A673 (cell line): ENCODE results near the gene SRM. TPM values are rescaled to one million over a fixed set of nuclear protein-coding genes. Genes with fewer than 3 reads are reported as not detected.

ENCODE experiments used
- BruUV-seq: library from RNA; stranded (reverse); fragments of 400-500 nt; replicated peaks from 2 replicates; lab custom pipeline; 2021; lab: Mats Ljungman, UMichigan
- CTCF ChIA-PET: fragments of 300-600 bp; sonication (Branson Sonifier 250); formaldehyde crosslinking; loops from one replicate; lab custom pipeline; 2022; ENCODE audit warnings: antibody characterized with exemption; lab: Charles Lee
- POLR2A ChIA-PET: fragments of 300-600 bp; sonication (Branson Sonifier 250); formaldehyde crosslinking; loops from one replicate; lab custom pipeline; 2022; ENCODE audit warnings: antibody characterized with exemption; ENCODE audit not compliant: low non-redundant PET; lab: Charles Lee
- DNase-seq: peaks from one replicate; pipeline ENCODE4 v3.0.0-alpha.2; 2015; ENCODE audit warnings: low spot score
- H3K27ac ChIP-seq: fragments of 200-600 bp; sonication (generic); 2 replicates; pipeline ENCODE4 v1.5.1; 2016; ENCODE audit warnings: mixed run types, low read depth, mild to moderate bottlenecking, mixed read lengths, antibody characterized with exemption, low read length; ENCODE audit not compliant: poor library complexity, severe bottlenecking
- H3K27me3 ChIP-seq: fragments of 200-600 bp; sonication (generic); replicated peaks from 2 replicates; pipeline ENCODE4 v1.6.1; 2017; ENCODE audit warnings: mixed run types, low read depth, mild to moderate bottlenecking, mixed read lengths, antibody characterized with exemption, low read length; ENCODE audit not compliant: insufficient read depth, poor library complexity
- H3K36me3 ChIP-seq: fragments of 200-600 bp; sonication (generic); 2 replicates; pipeline ENCODE4 v1.6.1; 2016; ENCODE audit warnings: mixed run types, mild to moderate bottlenecking, mixed read lengths, antibody characterized with exemption, low read length; ENCODE audit not compliant: insufficient read depth, poor library complexity, severe bottlenecking
- H3K4me1 ChIP-seq: fragments of 200-600 bp; sonication (generic); 2 replicates; pipeline ENCODE4 v1.6.1; 2017; ENCODE audit warnings: mixed run types, mild to moderate bottlenecking, mixed read lengths, antibody characterized with exemption, low read length; ENCODE audit not compliant: insufficient read depth, poor library complexity, severe bottlenecking
- H3K4me3 ChIP-seq: fragments of 200-600 bp; sonication (generic); 2 replicates; pipeline ENCODE4 v1.5.1; 2016; ENCODE audit warnings: low read depth, mixed run types, mild to moderate bottlenecking, mixed read lengths, low read length; ENCODE audit not compliant: poor library complexity, severe bottlenecking
- H3K9me3 ChIP-seq: fragments of 200-600 bp; sonication (generic); 2 replicates; pipeline ENCODE4 v1.6.1; 2016; ENCODE audit warnings: mixed run types, low read depth, mild to moderate bottlenecking, mixed read lengths, antibody characterized with exemption, low read length; ENCODE audit not compliant: poor library complexity, severe bottlenecking
- CTCF ChIP-seq: fragments of 300-800, 200-600 bp; sonication (generic); conservative IDR thresholded peaks from 2 replicates; pipeline ENCODE4 v1.5.1; 2017; ENCODE audit warnings: low read depth, mild to moderate bottlenecking, antibody characterized with exemption, low read length, moderate library complexity, mixed read lengths
- EZH2 ChIP-seq: fragments of 200-600 bp; sonication (generic); IDR thresholded peaks from 2 replicates; pipeline ENCODE4 v1.6.1; 2017; ENCODE audit warnings: borderline replicate concordance, low read depth, mild to moderate bottlenecking, mixed read lengths, antibody characterized with exemption, low read length; ENCODE audit not compliant: poor library complexity, severe bottlenecking
- intact Hi-C: fragments of 100-400 bp; cut with micrococcal nuclease; formaldehyde crosslinking; loops from one replicate; pipeline ENCODE4 v1.10.0; 2022; ENCODE audit not compliant: unreplicated experiment
- total RNA-seq: library from RNA; stranded (reverse); gene quantifications from 2 replicates; pipeline ENCODE4 v1.2.3, GENCODE V29; 2021

The SRM gene
- total RNA-seq, 1 experiment from 2014 or later, result 206 TPM

DNA sequence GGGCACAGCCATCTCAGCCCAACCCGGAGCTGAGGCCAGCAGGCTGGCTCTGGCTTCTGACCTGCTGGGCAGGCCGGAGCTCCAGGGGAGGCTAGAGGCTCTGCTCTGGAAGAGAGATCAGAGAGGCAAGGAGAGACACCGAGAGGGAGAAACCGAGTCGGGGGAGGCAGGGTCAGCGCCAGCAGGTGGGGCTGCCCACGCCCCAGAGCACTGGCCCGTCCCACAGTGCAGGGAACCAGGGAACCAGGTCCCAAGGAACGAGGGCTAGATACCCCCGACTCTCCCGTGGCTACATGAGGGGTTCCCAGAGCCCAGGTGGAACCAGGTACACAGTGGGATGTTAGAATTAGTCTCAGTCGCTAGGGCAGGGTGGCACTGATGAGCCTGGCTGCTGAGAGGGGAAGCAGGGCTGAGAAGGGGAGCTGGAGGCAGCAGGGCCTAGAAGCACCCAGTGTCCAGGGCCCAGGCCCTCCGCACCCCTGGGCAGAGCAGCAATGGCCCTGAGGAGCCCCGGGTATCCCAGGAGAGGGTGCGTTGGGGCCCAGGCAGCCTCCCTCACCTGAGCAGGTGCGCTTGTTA lies 14.9 kb downstream of the SRM start:
- no peak overlapping the region for H3K27ac ChIP-seq
- TF ChIP-seq CTCF (no peak), EZH2 (no peak)
- ChIA-PET POLR2A (no interaction called here), CTCF (no interaction called here)
- no peaks in the 10 kb centered on the region for H3K4me1 ChIP-seq
- H3K9me3 ChIP-seq, result no peaks in the 10 kb centered on the region
- intact Hi-C loops, result no loop called here
- DNase-seq, result no peak
- H3K4me3 ChIP-seq, result no peak overlapping the region
- no peaks in the 10 kb centered on the region for H3K27me3 ChIP-seq
- no TSS peak for BruUV-seq
- H3K36me3 ChIP-seq, result no peaks in the 10 kb centered on the region

DNA sequence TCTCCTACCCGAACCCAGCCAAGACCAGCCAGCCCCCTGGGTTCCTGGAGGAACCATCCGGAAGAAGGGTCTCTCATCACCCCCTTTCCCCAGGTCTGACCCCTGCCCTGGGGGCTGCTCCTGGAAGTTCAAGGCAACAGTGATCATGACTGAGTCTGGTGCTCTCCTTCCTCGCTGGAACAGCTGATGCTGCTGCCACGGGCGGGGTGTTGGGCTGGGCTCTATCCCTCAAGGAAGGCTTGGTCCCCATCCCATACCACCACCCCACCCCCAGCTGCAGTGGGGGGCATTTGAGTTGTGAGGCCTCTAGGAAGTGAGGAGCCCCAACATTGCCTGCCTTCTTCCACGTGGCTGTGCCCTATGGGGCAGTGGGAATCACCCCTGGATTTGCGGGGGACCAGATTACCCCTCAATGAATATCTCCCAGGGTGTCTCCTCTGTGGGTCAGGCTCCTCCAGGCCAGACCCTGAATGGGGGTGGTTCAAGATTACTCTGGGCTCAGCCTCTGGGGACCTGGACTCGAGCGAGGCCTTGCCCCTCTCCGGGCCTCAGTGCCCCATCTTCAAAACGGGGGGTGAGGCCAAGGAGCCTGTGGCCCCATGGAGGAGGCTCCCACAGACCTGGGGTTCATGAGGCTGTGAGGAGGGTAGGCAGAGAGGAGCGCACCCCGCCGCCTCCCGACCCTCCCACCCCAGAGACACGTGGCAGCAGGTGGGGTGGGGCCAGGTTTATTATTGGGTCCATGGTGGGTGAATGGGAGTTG lies 15.6 kb downstream of the SRM start:
- BruUV-seq, result no TSS peak
- Histone ChIP-seq H3K36me3 (no peaks in the 10 kb centered on the region), H3K4me1 (no peaks in the 10 kb centered on the region), H3K27ac (no peak overlapping the region), H3K4me3 (no peak overlapping the region), H3K9me3 (no peaks in the 10 kb centered on the region), H3K27me3 (no peaks in the 10 kb centered on the region)
- TF ChIP-seq EZH2, result no peak
- no peak for TF ChIP-seq CTCF
- intact Hi-C loops, result no loop called here
- ChIA-PET CTCF (no interaction called here), POLR2A (no interaction called here)
- no peak for DNase-seq

DNA sequence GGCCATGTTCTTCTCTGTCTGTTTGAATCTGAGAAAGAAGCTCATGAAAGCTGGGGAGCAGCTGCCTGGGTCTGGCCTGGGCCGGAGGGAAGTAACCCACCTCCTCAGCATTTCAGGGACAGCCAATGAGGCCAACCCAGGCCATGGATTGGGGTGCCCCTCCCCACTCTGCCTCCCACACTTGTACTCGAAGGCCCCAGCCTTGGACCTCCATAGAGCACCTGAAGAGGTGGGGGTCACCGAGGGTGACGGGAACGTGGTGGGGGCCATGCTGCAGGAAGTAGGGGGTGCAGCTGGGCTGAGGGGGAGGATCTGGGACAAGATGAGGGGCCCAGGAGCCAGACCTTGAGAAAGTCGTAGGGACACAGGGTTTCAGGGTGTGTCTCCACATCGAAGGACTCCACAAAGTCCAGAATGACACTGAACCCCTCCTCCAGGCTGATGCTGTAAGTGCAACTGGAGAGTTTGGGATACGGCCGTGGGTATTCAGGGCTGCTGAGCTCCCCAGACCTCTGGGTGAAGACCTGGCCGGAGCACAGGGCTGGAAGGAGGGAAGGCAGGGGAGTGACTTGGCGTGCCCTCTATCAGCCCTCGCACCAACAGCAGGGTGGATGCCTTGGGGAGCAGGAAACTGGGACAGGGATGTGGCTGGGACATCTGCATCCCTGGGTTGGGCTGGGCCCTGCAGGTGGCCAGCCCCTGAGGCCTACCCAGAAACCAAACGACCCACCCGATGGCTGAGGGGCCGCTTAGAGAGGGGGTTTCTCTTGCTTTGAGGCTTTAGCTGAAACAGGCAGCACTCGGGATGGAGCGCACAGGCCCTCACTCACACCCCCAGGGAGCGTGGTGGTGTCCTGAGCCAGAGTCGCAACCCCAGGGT lies 16.6 kb downstream of the SRM start:
- BruUV-seq, result no TSS peak
- H3K27me3 ChIP-seq, result no peaks in the 10 kb centered on the region
- no peak for TF ChIP-seq EZH2
- TF ChIP-seq CTCF, result no peak
- H3K9me3 ChIP-seq, result no peaks in the 10 kb centered on the region
- DNase-seq, result no peak
- ChIA-PET CTCF (no interaction called here), POLR2A (no interaction called here)
- intact Hi-C loops, result no loop called here
- no peak overlapping the region for H3K27ac ChIP-seq
- no peak overlapping the region for H3K4me3 ChIP-seq
- no peaks in the 10 kb centered on the region for H3K4me1 ChIP-seq
- no peaks in the 10 kb centered on the region for H3K36me3 ChIP-seq
